ENCODE results near the gene SMAD3. TPM values are rescaled to one million over a fixed set of nuclear protein-coding genes. Genes with fewer than 3 reads are reported as not detected.

Gene SMAD3
- total RNA-seq, 1 experiment from 2014 or later: 54.8 TPM

DNA sequence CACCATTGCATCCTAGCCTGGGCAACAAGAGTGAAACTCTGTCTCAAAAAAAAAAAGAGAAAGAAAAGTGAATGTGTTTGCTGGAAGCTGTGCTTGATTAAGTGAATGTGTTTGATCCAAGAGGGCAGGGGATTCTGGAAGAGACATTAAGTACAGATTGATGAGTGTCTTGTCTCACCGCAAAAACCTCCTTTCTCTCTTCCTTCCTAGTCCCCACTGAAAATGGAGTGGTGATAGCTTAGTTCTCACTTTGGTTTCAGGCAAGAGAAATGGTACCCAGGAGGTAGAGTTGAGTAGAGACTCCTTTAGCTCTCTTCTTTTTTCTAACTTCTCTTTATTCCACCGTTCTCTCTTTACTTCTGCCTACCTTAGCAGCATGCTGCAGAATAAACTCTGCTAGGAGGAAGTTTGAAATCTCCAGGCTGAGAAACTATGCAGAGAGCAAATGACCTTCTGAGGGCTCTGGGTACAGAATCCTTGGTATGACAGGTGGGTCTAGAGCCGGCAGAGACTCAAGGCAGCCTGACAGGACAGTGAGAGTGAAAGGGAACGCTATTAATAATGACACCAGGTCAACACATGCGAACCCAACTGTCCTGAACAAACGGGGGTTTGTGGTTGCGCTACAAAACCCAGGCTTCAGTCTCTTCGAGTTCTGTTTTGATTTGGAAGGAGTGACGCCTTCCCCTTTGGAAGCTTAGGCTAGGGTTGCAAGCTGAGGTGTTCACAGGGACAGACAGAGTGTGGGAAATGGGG lies 74.9 kb downstream of the SMAD3 start:
- no peak overlapping the region for H3K4me3 ChIP-seq (ENCODE audit: low read depth, low read length)
- no TSS peak for BruUV-seq (replicated peaks)
- POLR2A ChIA-PET: no interaction called here
- no peaks in the 10 kb centered on the region for H3K9me3 ChIP-seq
- no peak for DNase-seq
- no peaks in the 10 kb centered on the region for H3K36me3 ChIP-seq (ENCODE audit: control insufficient read depth, insufficient read depth, low read length)
- TF ChIP-seq, protein P1, sequence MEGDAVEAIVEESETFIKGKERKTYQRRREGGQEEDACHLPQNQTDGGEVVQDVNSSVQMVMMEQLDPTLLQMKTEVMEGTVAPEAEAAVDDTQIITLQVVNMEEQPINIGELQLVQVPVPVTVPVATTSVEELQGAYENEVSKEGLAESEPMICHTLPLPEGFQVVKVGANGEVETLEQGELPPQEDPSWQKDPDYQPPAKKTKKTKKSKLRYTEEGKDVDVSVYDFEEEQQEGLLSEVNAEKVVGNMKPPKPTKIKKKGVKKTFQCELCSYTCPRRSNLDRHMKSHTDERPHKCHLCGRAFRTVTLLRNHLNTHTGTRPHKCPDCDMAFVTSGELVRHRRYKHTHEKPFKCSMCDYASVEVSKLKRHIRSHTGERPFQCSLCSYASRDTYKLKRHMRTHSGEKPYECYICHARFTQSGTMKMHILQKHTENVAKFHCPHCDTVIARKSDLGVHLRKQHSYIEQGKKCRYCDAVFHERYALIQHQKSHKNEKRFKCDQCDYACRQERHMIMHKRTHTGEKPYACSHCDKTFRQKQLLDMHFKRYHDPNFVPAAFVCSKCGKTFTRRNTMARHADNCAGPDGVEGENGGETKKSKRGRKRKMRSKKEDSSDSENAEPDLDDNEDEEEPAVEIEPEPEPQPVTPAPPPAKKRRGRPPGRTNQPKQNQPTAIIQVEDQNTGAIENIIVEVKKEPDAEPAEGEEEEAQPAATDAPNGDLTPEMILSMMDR (IDR thresholded peaks at IDR 0.05; ENCODE audit: insufficient read depth in 1 of 2, low read depth in 1 of 2, low read length in 1 of 2, severe bottlenecking in 1 of 2, unreplicated experiment in 1 of 2): no peak
- Mint-ChIP-seq H3K4me3 (ENCODE audit: unreplicated experiment) (no peak overlapping the region), H3K9me3 (ENCODE audit: unreplicated experiment) (no peaks in the 10 kb centered on the region), H3K4me1 (ENCODE audit: low read depth, unreplicated experiment) (peaks cover 61% of the 10 kb centered on the region), H3K27ac (ENCODE audit: unreplicated experiment) (no peak overlapping the region), H3K36me3 (ENCODE audit: insufficient read depth, unreplicated experiment) (peaks cover 25% of the 10 kb centered on the region), H3K27me3 (ENCODE audit: insufficient read depth, unreplicated experiment) (no peaks in the 10 kb centered on the region)
- no peaks in the 10 kb centered on the region for H3K27me3 ChIP-seq (replicated peaks; ENCODE audit: control insufficient read depth, insufficient read depth, low read length)
- CTCF ChIA-PET: no interaction called here
- intact Hi-C loops (cut with micrococcal nuclease; ENCODE audit: unreplicated experiment): no loop called here
- H3K4me1 ChIP-seq: peaks cover 51% of the 10 kb centered on the region

DNA sequence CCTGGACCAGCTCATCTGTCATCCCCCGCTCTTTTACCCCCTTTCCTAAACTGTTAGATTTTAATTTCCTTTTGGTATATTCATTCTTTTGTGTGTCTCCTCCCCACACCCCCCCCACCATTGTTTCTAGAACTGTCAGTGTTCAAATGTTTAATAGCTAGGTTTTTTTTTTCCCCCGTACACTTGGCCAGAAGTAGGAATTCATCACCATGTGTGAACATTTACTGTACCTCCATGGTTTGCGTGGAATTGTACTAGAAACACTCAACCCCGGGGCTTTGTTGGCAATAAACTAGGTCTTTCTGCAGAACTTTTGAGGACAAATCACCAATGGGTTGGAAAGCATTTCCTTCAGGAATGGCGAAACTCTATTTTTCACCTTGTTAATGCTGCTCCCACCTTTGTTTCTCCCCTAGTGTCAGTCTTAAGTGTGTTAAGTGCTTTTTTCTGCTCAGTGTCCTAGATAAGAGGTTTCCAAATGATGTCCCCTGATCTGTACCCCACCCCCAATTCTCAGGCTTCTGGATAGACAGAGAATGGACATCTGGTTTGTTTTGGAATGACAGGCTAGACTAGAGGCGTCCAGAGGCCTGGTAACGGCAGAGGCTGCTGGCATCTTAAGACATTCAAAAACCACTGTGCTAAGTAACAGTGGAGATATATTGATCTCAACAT lies 76.8 kb downstream of the SMAD3 start:
- no peaks in the 10 kb centered on the region for H3K36me3 ChIP-seq (ENCODE audit: control insufficient read depth, insufficient read depth, low read length)
- H3K9me3 ChIP-seq: no peaks in the 10 kb centered on the region
- H3K4me1 Mint-ChIP-seq (ENCODE audit: low read depth, unreplicated experiment): peaks cover 58% of the 10 kb centered on the region
- no peaks in the 10 kb centered on the region for H3K27me3 ChIP-seq (replicated peaks; ENCODE audit: control insufficient read depth, insufficient read depth, low read length)
- H3K9me3 Mint-ChIP-seq (ENCODE audit: unreplicated experiment): no peaks in the 10 kb centered on the region
- no peak overlapping the region for H3K27ac Mint-ChIP-seq (ENCODE audit: unreplicated experiment)
- H3K27me3 Mint-ChIP-seq (ENCODE audit: insufficient read depth, unreplicated experiment): no peaks in the 10 kb centered on the region
- POLR2A ChIA-PET: no interaction called here
- peaks cover 55% of the 10 kb centered on the region for H3K4me1 ChIP-seq
- CTCF ChIA-PET: no interaction called here
- H3K36me3 Mint-ChIP-seq (ENCODE audit: insufficient read depth, unreplicated experiment): peaks cover 29% of the 10 kb centered on the region
- H3K4me3 ChIP-seq (ENCODE audit: low read depth, low read length): no peak overlapping the region
- no TSS peak for BruUV-seq (replicated peaks)
- intact Hi-C loops (cut with micrococcal nuclease; ENCODE audit: unreplicated experiment): no loop called here
- no peak overlapping the region for H3K4me3 Mint-ChIP-seq (ENCODE audit: unreplicated experiment)
- no peak for DNase-seq
- TF ChIP-seq, protein P1 (IDR thresholded peaks at IDR 0.05; ENCODE audit: insufficient read depth in 1 of 2, low read depth in 1 of 2, low read length in 1 of 2, severe bottlenecking in 1 of 2, unreplicated experiment in 1 of 2): no peak

DNA sequence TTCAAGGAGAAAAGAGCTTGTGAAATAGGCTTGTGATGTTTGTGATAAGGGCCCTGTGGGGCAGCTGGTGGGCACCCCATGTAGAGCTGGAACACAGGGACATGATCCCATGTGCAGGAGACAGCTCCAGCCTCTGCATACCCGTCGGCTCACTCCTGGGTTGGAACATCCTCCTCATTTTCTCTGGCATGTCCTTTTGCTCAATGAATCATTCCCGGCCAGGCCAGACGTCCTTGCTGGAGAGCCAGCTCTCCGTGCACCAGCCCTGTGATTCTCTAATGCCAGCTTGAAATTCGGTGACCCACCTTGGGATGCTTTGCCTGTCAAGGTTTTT lies 77.3 kb downstream of the SMAD3 start:
- Mint-ChIP-seq H3K4me1 (ENCODE audit: low read depth, unreplicated experiment) (peaks cover 58% of the 10 kb centered on the region), H3K4me3 (ENCODE audit: unreplicated experiment) (no peak overlapping the region), H3K27me3 (ENCODE audit: insufficient read depth, unreplicated experiment) (no peaks in the 10 kb centered on the region), H3K36me3 (ENCODE audit: insufficient read depth, unreplicated experiment) (peaks cover 26% of the 10 kb centered on the region), H3K27ac (ENCODE audit: unreplicated experiment) (no peak overlapping the region), H3K9me3 (ENCODE audit: unreplicated experiment) (no peaks in the 10 kb centered on the region)
- Histone ChIP-seq H3K4me3 (ENCODE audit: low read depth, low read length) (no peak overlapping the region), H3K27me3 (replicated peaks; ENCODE audit: control insufficient read depth, insufficient read depth, low read length) (no peaks in the 10 kb centered on the region), H3K9me3 (no peaks in the 10 kb centered on the region), H3K36me3 (ENCODE audit: control insufficient read depth, insufficient read depth, low read length) (no peaks in the 10 kb centered on the region), H3K4me1 (peaks cover 55% of the 10 kb centered on the region)
- no peak for DNase-seq
- no TSS peak for BruUV-seq (replicated peaks)
- intact Hi-C loops (cut with micrococcal nuclease; ENCODE audit: unreplicated experiment): no loop called here
- ChIA-PET CTCF (no interaction called here), POLR2A (no interaction called here)
- TF ChIP-seq, protein P1 (IDR thresholded peaks at IDR 0.05; ENCODE audit: insufficient read depth in 1 of 2, low read depth in 1 of 2, low read length in 1 of 2, severe bottlenecking in 1 of 2, unreplicated experiment in 1 of 2): no peak
